ENCODE results near the gene ZC3H18.

GRCh38 chr16:88653596-88654362 lies 83.6 kb downstream of the ZC3H18 start:
- TF ChIP-seq CTCF (IDR thresholded peaks at IDR 0.05; ENCODE audit: poor library complexity, severe bottlenecking), result no peak
- TF ChIP-seq POLR2AphosphoS5 (IDR thresholded peaks at IDR 0.05), result no peak
- no peak for TF ChIP-seq EP300 (conservative IDR thresholded peaks at IDR 0.05; ENCODE audit: poor library complexity, severe bottlenecking)
- no peak for TF ChIP-seq EZH2 (IDR thresholded peaks at IDR 0.05; ENCODE audit: borderline replicate concordance, insufficient read depth, low read length, poor library complexity, severe bottlenecking)
- no peak for TF ChIP-seq TAF1 (IDR thresholded peaks at IDR 0.05; ENCODE audit: low read depth)
- no peak for TF ChIP-seq REST (IDR thresholded peaks at IDR 0.05; ENCODE audit: borderline replicate concordance)
